Activated CD8-positive, alpha-beta T cell treated with anti-CD3 and anti-CD28 coated beads for 36 hours (primary cell): ENCODE measurements around the gene VCPKMT. TPM values are rescaled to one million over a fixed set of nuclear protein-coding genes. Genes with fewer than 3 reads are reported as not detected.

Experiments used
- ATAC-seq: fragments of 200-7000 bp; cut with Tn5 transposase; one replicate; pipeline ENCODE4 v1.10.0; 2021; ENCODE audit warnings: mild to moderate bottlenecking, moderate library complexity
- CTCF ChIA-PET: fragments of 350-600 bp; sonication (Branson Sonifier 250); formaldehyde crosslinking; loops from one replicate; lab custom pipeline; 2021; ENCODE audit warnings: antibody characterized with exemption; lab: Charles Lee
- POLR2A ChIA-PET: fragments of 350-600 bp; sonication (Branson Sonifier 250); formaldehyde crosslinking; loops from one replicate; lab custom pipeline; 2021; ENCODE audit warnings: antibody characterized with exemption; lab: Charles Lee
- DNase-seq: peaks from one replicate; pipeline ENCODE4 v3.0.0-alpha.2; 2020
- H3K27ac Mint-ChIP-seq: one replicate; pipeline ENCODE4 v1.8.0; 2021; ENCODE audit warnings: mild to moderate bottlenecking, mixed read lengths
- H3K27me3 Mint-ChIP-seq: one replicate; pipeline ENCODE4 v1.8.0; 2021; ENCODE audit warnings: mixed read lengths
- H3K36me3 Mint-ChIP-seq: one replicate; pipeline ENCODE4 v1.8.0; 2021; ENCODE audit warnings: low read depth, mixed read lengths
- H3K4me1 Mint-ChIP-seq: one replicate; pipeline ENCODE4 v1.8.0; 2021; ENCODE audit warnings: low read depth, mixed read lengths
- H3K4me3 Mint-ChIP-seq: one replicate; pipeline ENCODE4 v1.8.0; 2021; ENCODE audit warnings: mild to moderate bottlenecking, moderate library complexity, mixed read lengths
- H3K9me3 Mint-ChIP-seq: one replicate; pipeline ENCODE4 v1.8.0; 2021; ENCODE audit warnings: mixed read lengths
- CTCF ChIP-seq: fragments of 200-600 bp; IDR thresholded peaks from one replicate; pipeline ENCODE4 v1.8.0; 2022; ENCODE audit warnings: antibody characterized with exemption, mild to moderate bottlenecking
- intact Hi-C: fragments of 100-400 bp; cut with micrococcal nuclease; formaldehyde crosslinking; loops from one replicate; pipeline ENCODE4 v1.10.0; 2022
- total RNA-seq, 2 experiments: library from RNA; stranded (reverse); gene quantifications; one replicate each; pipeline ENCODE4 v1.2.3, GENCODE V29; 2021

VCPKMT gene
- total RNA-seq, 2 experiments from 2014 or later = 11.4 to 11.6 TPM

DNA sequence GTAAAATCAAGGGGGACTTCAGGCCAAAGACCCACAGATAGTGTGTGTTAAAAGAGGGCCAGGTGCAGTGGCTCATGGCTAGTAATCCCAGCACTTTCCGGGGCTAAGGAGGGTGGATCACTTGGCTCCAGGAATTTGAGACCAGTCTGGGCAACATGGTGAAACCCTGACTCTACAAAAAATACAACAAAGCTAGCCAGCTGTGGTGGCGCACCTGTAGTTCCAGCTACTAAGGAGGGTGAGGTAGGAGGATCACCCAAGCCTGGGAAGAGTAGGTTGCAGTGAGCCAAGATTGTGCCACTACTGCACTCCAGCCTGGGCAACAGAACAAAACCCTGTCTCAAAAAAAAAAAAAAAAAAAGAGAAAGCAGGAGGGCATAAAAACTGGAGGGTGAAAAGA lies 8.5 kb downstream of the VCPKMT start:
- Mint-ChIP-seq H3K9me3 (no peaks in the 10 kb centered on the region), H3K27ac (peak overlapping the region; percentile 33), H3K36me3 (peaks cover 45% of the 10 kb centered on the region), H3K27me3 (no peaks in the 10 kb centered on the region), H3K4me1 (peaks cover 40% of the 10 kb centered on the region), H3K4me3 (no peak overlapping the region)
- intact Hi-C loops = loop anchor here (5.0 kb wide), 1 partner anchor 106 kb away; no protein-coding TSS in a partner anchor
- POLR2A ChIA-PET = interaction anchor here (0.8 to 1.8 kb wide), 5 partner anchors 8 to 107 kb away, joined by 3 to 8 read pairs (median 4); partner anchors contain the start of gene VCPKMT
- CTCF ChIA-PET = interaction anchor here (1.7 to 14.4 kb wide), 2 partner anchors 20 to 243 kb away, joined by 4 to 218 read pairs; no protein-coding TSS in a partner anchor
- ATAC-seq (no peak), DNase-seq (no peak)
- no peak for TF ChIP-seq CTCF

- Mint-ChIP-seq H3K9me3 (no peaks in the 10 kb centered on the region), H3K27ac (no peak overlapping the region), H3K27me3 (no peaks in the 10 kb centered on the region), H3K36me3 (peaks cover 37% of the 10 kb centered on the region), H3K4me1 (peaks cover 44% of the 10 kb centered on the region), H3K4me3 (no peak overlapping the region)
- intact Hi-C loops = loop anchor here (5.0 kb wide), 1 partner anchor 104 kb away; no protein-coding TSS in a partner anchor
- CTCF ChIA-PET = interaction anchor here (1.7 to 14.4 kb wide), 7 partner anchors 8 to 253 kb away, joined by 4 to 218 read pairs (median 11); partner anchors contain the start of gene NEMF
- no peak for TF ChIP-seq CTCF
- no peak for DNase-seq
- POLR2A ChIA-PET = interaction anchor here (0.8 to 1.8 kb wide), 4 partner anchors 10 to 242 kb away, joined by 3 to 8 read pairs (median 4); partner anchors contain the start of gene VCPKMT
- no peak for ATAC-seq
These were observed 10.2 kb downstream of the VCPKMT start for GRCh38 chr14:50106178-50106577.

DNA sequence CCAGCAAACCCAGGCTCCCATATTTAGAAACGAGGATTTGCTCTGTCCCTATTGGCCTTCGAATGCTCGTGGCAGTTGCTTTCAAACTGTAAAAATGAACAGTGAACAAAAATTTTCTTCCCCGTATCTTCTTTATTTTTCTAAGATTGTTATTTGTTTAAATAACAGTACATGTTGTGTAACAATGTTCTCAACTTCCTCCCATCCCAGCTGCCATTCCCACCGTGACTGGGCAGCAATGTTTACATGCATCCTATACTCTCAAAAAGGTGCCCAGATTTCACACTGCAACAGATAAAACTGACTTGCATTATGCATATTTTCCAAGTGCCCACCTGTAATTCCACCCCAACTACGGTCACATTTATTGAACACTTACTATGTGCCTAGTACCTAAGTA lies 12.8 kb downstream of the VCPKMT start:
- Mint-ChIP-seq H3K27ac (peak overlapping the region; percentile 88), H3K9me3 (no peaks in the 10 kb centered on the region), H3K4me3 (peak overlapping the region; percentile 68), H3K36me3 (peaks cover 30% of the 10 kb centered on the region), H3K4me1 (peaks cover 52% of the 10 kb centered on the region), H3K27me3 (no peaks in the 10 kb centered on the region)
- no peak for TF ChIP-seq CTCF
- intact Hi-C loops = no loop called here
- DNase-seq (no peak), ATAC-seq (no peak)
- ChIA-PET POLR2A (interaction anchor here (1.2 to 4.6 kb wide), 9 partner anchors 8 to 242 kb away, joined by 3 to 23 read pairs (median 6); partner anchors contain the start of gene ARF6), CTCF (interaction anchor here (0.7 to 14.4 kb wide), 13 partner anchors 15 to 253 kb away, joined by 3 to 218 read pairs (median 11); partner anchors contain the start of gene NEMF)

DNA sequence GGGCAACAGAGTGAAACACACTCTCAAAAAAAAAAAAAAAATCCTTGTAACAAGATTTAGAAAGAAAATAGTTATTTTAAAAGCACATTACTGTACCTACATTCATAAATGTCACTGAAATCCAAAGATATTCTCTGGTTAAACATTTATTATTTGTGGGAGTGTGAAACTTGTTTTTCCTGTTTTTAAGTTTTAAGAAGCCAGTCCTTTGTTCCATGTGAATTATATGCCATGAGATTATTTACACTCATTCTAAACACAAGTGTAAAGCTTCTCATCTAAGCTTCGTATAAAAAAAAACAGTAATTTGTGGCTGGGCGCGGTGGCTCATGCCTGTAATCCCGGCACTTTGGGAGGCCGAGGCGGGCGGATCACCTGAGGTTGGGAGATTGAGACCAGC lies 15.0 kb downstream of the VCPKMT start:
- Mint-ChIP-seq H3K9me3 (no peaks in the 10 kb centered on the region), H3K36me3 (peaks cover 31% of the 10 kb centered on the region), H3K27me3 (no peaks in the 10 kb centered on the region), H3K27ac (no peak overlapping the region), H3K4me1 (peaks cover 66% of the 10 kb centered on the region), H3K4me3 (no peak overlapping the region)
- POLR2A ChIA-PET = interaction anchor here (1.0 to 4.6 kb wide), 4 partner anchors 15 to 239 kb away, joined by 4 to 23 read pairs (median 6); no protein-coding TSS in a partner anchor
- DNase-seq (no peak), ATAC-seq (no peak)
- TF ChIP-seq CTCF = no peak
- intact Hi-C loops = no loop called here
- CTCF ChIA-PET = interaction anchor here (1.1 to 14.4 kb wide), 11 partner anchors 13 to 249 kb away, joined by 4 to 218 read pairs (median 6); partner anchors contain the start of gene NEMF

GRCh38 chr14:50100805-50101204 lies 15.6 kb downstream of the VCPKMT start:
- DNase-seq (no peak), ATAC-seq (no peak)
- intact Hi-C loops = no loop called here
- no peak for TF ChIP-seq CTCF
- no peak overlapping the region for H3K4me3 Mint-ChIP-seq
- H3K4me1 Mint-ChIP-seq = peaks cover 72% of the 10 kb centered on the region
- peaks cover 33% of the 10 kb centered on the region for H3K36me3 Mint-ChIP-seq
- ChIA-PET POLR2A (interaction anchor here (1.2 to 2.8 kb wide), 2 partner anchors 62 to 99 kb away, joined by 4 to 9 read pairs; no protein-coding TSS in a partner anchor), CTCF (interaction anchor here (1.3 to 14.4 kb wide), 10 partner anchors 12 to 248 kb away, joined by 4 to 218 read pairs (median 8); partner anchors contain the start of gene NEMF)
- peak overlapping the region; percentile 52 for H3K27ac Mint-ChIP-seq
- no peaks in the 10 kb centered on the region for H3K27me3 Mint-ChIP-seq
- peaks cover under 1% of the 10 kb centered on the region for H3K9me3 Mint-ChIP-seq
